ENCODE results near the gene THEMIS. TPM values are rescaled to one million over a fixed set of nuclear protein-coding genes. Genes with fewer than 3 reads are reported as not detected.
"Not testable (repeated sequence)": the region's sequence is repeated elsewhere in the genome, so short reads cannot be mapped to it uniquely, and the experiment has no call there.

The THEMIS gene
- total and polyA plus RNA-seq, 4 donors = 0.06 to 0.14 (median 0.10) TPM; not detected in 1

DNA sequence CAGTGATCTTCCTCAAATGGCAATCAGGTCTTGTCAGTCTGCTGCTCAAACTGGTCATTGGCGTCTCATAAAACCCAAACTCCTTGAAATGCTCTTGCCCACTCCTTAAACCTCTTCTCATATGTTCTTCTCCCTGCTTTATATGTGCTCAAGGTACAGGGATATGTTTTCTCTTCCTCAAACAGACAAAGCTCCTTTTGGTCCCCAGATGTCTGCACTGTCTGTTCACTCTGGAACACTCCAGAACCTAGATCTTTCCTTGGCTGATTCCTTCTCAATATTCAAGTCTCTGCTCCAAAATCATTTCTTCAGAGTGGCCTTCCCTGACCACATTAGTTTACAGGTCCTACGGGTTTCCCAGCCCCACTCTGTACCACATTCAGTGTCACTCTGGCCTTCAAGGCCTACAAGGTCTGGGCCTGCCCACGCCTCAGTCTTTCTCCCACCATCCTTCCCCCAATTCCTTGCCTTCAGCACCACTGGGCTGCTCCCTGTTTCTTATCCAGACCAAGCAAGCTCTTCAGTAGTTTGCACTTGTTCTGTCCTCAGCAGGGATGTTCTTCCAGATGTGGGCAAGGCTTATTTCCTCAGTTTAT is 9.0 kb downstream of the THEMIS start:
- 100% methylated on average over 3 of the region's 3 CpGs for WGBS (ENCODE audit: insufficient coverage)
- Histone ChIP-seq H3K27me3 (ENCODE audit: control insufficient read depth, insufficient read depth, low read length) (no peaks in the 10 kb centered on the region), H3K36me3 (ENCODE audit: control insufficient read depth, insufficient read depth, low read length) (no peaks in the 10 kb centered on the region), H3K9me3 (ENCODE audit: control insufficient read depth, insufficient read depth, low read length) (no peaks in the 10 kb centered on the region), H3K4me3 (ENCODE audit: low read depth, low read length) (no peak overlapping the region), H3K27ac (ENCODE audit: low read depth, low read length) (no peak overlapping the region), H3K4me1 (ENCODE audit: control insufficient read depth, insufficient read depth, low read length) (no peaks in the 10 kb centered on the region)
- no peak for DNase-seq (ENCODE audit: low read depth in 4 of 6, low spot score in 6 of 6)

DNA sequence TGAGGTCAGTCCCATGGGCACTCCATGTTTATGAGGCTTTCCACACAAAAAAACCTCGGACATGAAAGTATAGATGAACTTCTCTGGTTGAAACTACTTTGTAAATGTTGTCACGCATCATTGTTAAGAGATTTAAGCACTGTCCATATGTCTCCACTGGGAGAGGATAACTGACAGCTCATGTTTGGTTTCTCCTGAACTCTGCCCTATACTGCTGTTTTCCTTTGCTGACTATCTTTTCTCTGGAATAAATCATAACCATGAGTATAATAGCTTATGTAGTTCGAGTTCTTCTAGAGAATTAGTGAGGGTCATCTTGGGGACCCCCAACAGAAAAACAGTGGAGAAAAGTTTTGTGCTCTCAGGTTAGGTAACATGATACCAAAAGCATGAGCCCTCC is 14.3 kb downstream of the THEMIS start:
- Histone ChIP-seq H3K4me3 (ENCODE audit: low read depth, low read length) (no peak overlapping the region), H3K27ac (ENCODE audit: low read depth, low read length) (no peak overlapping the region), H3K4me1 (ENCODE audit: control insufficient read depth, insufficient read depth, low read length) (no peaks in the 10 kb centered on the region), H3K9me3 (ENCODE audit: control insufficient read depth, insufficient read depth, low read length) (no peaks in the 10 kb centered on the region), H3K27me3 (ENCODE audit: control insufficient read depth, insufficient read depth, low read length) (no peaks in the 10 kb centered on the region), H3K36me3 (ENCODE audit: control insufficient read depth, insufficient read depth, low read length) (no peaks in the 10 kb centered on the region)
- WGBS (ENCODE audit: insufficient coverage) = 67% methylated on average over 1 of the region's 3 CpGs
- DNase-seq (ENCODE audit: low read depth in 4 of 6, low spot score in 6 of 6) = no peak

DNA sequence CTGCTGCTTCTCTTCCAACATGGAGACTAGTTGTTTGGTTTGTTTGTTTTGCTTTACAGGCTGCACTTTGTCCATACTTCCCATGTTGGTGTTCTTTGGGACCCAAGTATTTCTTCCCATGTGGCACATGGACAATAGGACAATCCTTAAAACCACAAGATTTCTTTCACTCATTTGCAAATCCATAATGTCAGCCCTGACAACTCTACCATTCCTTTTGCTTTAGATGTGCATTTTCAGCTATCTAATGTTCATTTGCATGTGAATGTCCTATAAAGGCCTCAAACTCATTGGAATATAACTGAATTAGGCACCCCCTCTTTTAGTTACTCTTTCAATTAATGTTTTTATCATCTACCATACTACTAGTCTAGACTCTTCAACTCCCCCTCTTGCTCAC is 16.7 kb downstream of the THEMIS start:
- Histone ChIP-seq H3K4me1 (ENCODE audit: control insufficient read depth, insufficient read depth, low read length) (no peaks in the 10 kb centered on the region), H3K4me3 (ENCODE audit: low read depth, low read length) (no peak overlapping the region), H3K27ac (ENCODE audit: low read depth, low read length) (no peak overlapping the region), H3K9me3 (ENCODE audit: control insufficient read depth, insufficient read depth, low read length) (no peaks in the 10 kb centered on the region), H3K27me3 (ENCODE audit: control insufficient read depth, insufficient read depth, low read length) (no peaks in the 10 kb centered on the region), H3K36me3 (ENCODE audit: control insufficient read depth, insufficient read depth, low read length) (no peaks in the 10 kb centered on the region)
- no peak for DNase-seq (ENCODE audit: low read depth in 4 of 6, low spot score in 6 of 6)

DNA sequence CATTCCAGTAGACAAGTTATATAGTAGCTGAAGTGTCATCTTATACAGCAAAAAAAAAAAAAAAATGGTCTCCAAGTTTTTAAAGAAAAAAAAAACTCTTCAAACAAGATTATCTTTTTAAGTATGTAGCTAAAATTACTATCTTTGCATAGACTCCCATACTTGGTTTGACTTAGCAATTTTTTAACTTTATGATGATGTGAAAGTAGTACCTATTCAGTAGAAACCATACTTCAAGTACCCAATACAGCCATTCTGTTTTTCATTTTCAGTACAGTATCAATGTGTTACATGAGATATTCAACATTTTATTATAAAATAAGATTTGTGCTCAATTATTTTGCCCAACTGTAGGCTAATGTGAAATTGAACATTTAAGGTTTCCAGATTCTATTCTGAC is 18.9 kb downstream of the THEMIS start:
- not testable (repeated sequence) for H3K4me1 ChIP-seq (ENCODE audit: control insufficient read depth, insufficient read depth, low read length); H3K9me3 ChIP-seq (ENCODE audit: control insufficient read depth, insufficient read depth, low read length); H3K27me3 ChIP-seq (ENCODE audit: control insufficient read depth, insufficient read depth, low read length); H3K4me3 ChIP-seq (ENCODE audit: low read depth, low read length); H3K36me3 ChIP-seq (ENCODE audit: control insufficient read depth, insufficient read depth, low read length); H3K27ac ChIP-seq (ENCODE audit: low read depth, low read length); DNase-seq (ENCODE audit: low read depth in 4 of 6, low spot score in 6 of 6)

DNA sequence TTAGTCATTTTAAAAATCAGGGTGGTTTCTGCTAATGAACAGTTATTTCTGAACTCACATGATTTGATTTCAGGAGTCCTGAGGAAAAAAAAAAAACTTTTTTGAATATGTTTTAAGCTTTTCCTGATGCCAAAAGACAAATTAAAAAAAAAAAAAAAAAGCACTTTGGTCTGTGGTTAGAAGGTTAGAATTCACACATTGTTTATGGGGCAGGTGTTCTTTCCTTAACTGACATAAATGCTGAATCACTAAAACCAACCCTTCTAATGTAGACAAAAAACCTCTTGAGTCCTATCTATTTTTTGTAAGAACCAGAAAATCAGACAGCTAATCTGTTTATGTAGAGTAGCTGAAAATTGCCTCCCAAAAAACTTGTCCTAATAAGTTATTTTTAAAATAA is 20.4 kb downstream of the THEMIS start:
- H3K9me3 ChIP-seq (ENCODE audit: control insufficient read depth, insufficient read depth, low read length) = no peaks in the 10 kb centered on the region
- H3K4me1 ChIP-seq (ENCODE audit: control insufficient read depth, insufficient read depth, low read length) = no peaks in the 10 kb centered on the region
- no peaks in the 10 kb centered on the region for H3K27me3 ChIP-seq (ENCODE audit: control insufficient read depth, insufficient read depth, low read length)
- no peaks in the 10 kb centered on the region for H3K36me3 ChIP-seq (ENCODE audit: control insufficient read depth, insufficient read depth, low read length)
- H3K4me3 ChIP-seq (ENCODE audit: low read depth, low read length) = no peak overlapping the region
- no peak overlapping the region for H3K27ac ChIP-seq (ENCODE audit: low read depth, low read length)
- no peak for DNase-seq (ENCODE audit: low read depth in 4 of 6, low spot score in 6 of 6)

DNA sequence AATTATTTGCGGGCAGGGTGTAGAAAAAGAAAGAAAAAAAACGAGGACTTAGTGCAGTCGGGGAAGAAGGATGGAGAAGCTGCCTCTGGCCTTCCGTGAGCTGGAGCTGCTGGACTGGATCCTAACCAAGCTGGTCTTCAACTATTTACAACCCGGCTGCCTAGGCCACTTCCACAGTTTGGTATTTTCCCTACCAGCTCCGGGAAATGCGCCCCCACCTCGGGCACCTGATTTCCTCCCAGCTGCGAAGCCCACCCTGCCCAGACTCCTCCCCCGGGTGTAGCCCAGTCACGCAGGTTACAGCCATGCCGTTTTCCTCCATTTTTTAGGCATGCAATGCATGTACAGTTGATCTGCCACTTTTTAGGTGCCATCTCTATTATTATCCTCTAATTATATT is 21.2 kb downstream of the THEMIS start:
- Histone ChIP-seq H3K27me3 (ENCODE audit: control insufficient read depth, insufficient read depth, low read length) (no peaks in the 10 kb centered on the region), H3K4me3 (ENCODE audit: low read depth, low read length) (no peak overlapping the region), H3K27ac (ENCODE audit: low read depth, low read length) (no peak overlapping the region), H3K4me1 (ENCODE audit: control insufficient read depth, insufficient read depth, low read length) (no peaks in the 10 kb centered on the region), H3K9me3 (ENCODE audit: control insufficient read depth, insufficient read depth, low read length) (no peaks in the 10 kb centered on the region), H3K36me3 (ENCODE audit: control insufficient read depth, insufficient read depth, low read length) (no peaks in the 10 kb centered on the region)
- 29% methylated on average over 7 of the region's 12 CpGs for WGBS (ENCODE audit: insufficient coverage)
- peak in 2 of 6 donors; percentile 40 to 69 for DNase-seq (ENCODE audit: low read depth in 4 of 6, low spot score in 6 of 6)

DNA sequence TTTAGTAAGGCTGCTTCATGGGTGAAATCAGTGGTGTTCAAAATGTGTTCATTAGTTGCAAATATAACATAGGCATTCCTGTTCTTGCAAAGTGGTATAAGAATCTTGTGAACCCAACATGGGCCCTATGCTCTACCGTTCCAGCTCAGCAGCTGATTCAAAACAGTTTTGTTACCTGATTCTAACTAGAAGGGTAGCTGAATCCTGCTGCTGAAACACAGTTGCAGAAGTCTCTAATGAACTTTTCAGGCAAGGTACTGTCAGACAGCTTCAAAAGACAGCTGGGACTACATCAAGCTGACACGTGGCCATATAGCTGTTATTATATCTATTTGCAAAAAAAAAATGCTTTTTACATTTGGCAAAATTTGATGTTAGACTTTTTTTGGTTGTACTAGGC is 22.7 kb downstream of the THEMIS start:
- Histone ChIP-seq H3K9me3 (ENCODE audit: control insufficient read depth, insufficient read depth, low read length) (no peaks in the 10 kb centered on the region), H3K27ac (ENCODE audit: low read depth, low read length) (no peak overlapping the region), H3K27me3 (ENCODE audit: control insufficient read depth, insufficient read depth, low read length) (no peaks in the 10 kb centered on the region), H3K36me3 (ENCODE audit: control insufficient read depth, insufficient read depth, low read length) (no peaks in the 10 kb centered on the region), H3K4me3 (ENCODE audit: low read depth, low read length) (no peak overlapping the region), H3K4me1 (ENCODE audit: control insufficient read depth, insufficient read depth, low read length) (no peaks in the 10 kb centered on the region)
- no peak for DNase-seq (ENCODE audit: low read depth in 4 of 6, low spot score in 6 of 6)
- 43% methylated on average over 1 of the region's 2 CpGs for WGBS (ENCODE audit: insufficient coverage)

DNA sequence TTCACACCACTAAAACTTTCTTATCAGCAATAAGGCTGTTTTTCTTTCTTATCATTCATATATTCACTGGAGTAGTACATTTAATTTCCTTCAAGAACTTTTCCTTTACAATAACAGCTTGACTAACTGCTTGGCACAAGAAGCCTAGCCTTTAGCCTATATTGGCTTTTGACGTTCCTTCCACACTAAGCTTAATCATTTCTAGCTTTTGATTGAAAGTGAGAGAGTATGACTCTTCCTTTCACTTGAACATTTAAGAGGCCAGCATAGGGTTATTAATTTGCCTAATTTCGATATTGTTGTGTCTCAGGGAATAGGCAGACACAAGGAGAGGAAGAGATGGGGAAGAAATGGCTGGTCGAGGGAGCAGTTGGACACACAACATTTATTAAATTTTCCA is 23.6 kb downstream of the THEMIS start:
- Histone ChIP-seq H3K27ac (ENCODE audit: low read depth, low read length) (no peak overlapping the region), H3K27me3 (ENCODE audit: control insufficient read depth, insufficient read depth, low read length) (no peaks in the 10 kb centered on the region), H3K36me3 (ENCODE audit: control insufficient read depth, insufficient read depth, low read length) (no peaks in the 10 kb centered on the region), H3K4me1 (ENCODE audit: control insufficient read depth, insufficient read depth, low read length) (no peaks in the 10 kb centered on the region), H3K9me3 (ENCODE audit: control insufficient read depth, insufficient read depth, low read length) (no peaks in the 10 kb centered on the region), H3K4me3 (ENCODE audit: low read depth, low read length) (no peak overlapping the region)
- no peak for DNase-seq (ENCODE audit: low read depth in 4 of 6, low spot score in 6 of 6)
- no CpG with 5 or more reads among the region's 3 CpGs for WGBS (ENCODE audit: insufficient coverage)

DNA sequence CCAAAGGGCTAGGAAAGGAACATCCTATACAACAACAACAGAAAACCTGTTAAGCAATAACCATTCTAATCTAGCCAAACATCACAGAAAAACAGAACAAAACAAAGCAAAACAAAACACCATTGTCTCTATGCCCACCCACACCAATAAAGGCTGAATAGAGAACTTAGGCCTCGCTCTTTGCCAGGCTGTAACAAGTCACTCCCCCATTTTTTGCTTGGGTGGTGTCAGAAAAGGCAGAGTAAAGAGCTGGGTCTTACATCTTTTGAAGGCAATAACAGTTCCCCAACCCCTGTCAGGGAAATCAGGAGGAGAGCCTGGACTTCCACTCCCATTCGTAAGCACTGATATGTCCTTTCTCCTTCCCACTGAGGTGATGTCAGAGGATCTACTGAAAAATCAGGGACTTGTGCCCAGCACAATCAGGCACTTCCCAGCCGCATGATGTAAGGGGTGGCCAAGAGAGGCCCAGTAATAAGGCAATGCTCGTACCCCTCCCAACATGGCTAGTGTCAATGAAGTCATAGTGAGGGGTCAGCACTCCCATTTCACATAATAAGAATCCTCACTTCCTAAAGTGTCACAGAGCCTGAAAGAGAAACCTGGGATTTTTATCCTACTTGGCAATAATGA is 31.0 kb downstream of the THEMIS start:
- Histone ChIP-seq H3K4me3 (ENCODE audit: low read depth, low read length) (no peak overlapping the region), H3K36me3 (ENCODE audit: control insufficient read depth, insufficient read depth, low read length) (no peaks in the 10 kb centered on the region), H3K27ac (ENCODE audit: low read depth, low read length) (no peak overlapping the region)

DNA sequence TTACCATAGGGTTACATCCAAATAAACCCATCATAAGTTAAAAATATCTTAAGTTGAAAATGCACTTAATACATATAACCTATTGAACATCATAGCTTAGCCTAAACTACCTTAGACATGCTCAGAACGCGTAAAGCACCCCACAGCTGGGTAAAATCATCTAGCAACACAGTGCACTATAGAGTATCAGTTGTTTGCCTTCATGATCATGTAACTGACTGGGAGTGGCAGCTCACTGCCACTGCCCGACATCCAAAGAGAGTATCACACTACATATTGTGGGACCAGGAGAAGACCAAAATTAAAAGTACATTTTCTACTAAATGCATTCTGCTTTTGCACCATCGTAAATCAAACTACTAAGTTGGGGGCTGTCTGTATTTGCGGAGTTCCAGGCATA is 31.7 kb downstream of the THEMIS start:
- Histone ChIP-seq H3K27me3 (ENCODE audit: control insufficient read depth, insufficient read depth, low read length) (no peaks in the 10 kb centered on the region), H3K4me3 (ENCODE audit: low read depth, low read length) (no peak overlapping the region), H3K36me3 (ENCODE audit: control insufficient read depth, insufficient read depth, low read length) (no peaks in the 10 kb centered on the region), H3K9me3 (ENCODE audit: control insufficient read depth, insufficient read depth, low read length) (no peaks in the 10 kb centered on the region), H3K27ac (ENCODE audit: low read depth, low read length) (no peak overlapping the region), H3K4me1 (ENCODE audit: control insufficient read depth, insufficient read depth, low read length) (no peaks in the 10 kb centered on the region)
- WGBS (ENCODE audit: insufficient coverage) = 80% methylated on average over 1 of the region's 5 CpGs
- no peak for DNase-seq (ENCODE audit: low read depth in 4 of 6, low spot score in 6 of 6)

More for the DNA sequence above, 31.0 kb downstream of the THEMIS start:
- no peak for DNase-seq (ENCODE audit: low read depth in 4 of 6, low spot score in 6 of 6)
- no peaks in the 10 kb centered on the region for H3K27me3 ChIP-seq (ENCODE audit: control insufficient read depth, insufficient read depth, low read length)
- H3K4me1 ChIP-seq (ENCODE audit: control insufficient read depth, insufficient read depth, low read length) = no peaks in the 10 kb centered on the region
- WGBS (ENCODE audit: insufficient coverage) = 83% methylated on average over 2 of the region's 4 CpGs
- H3K9me3 ChIP-seq (ENCODE audit: control insufficient read depth, insufficient read depth, low read length) = no peaks in the 10 kb centered on the region
